ENCODE measurements around the gene SMAD2. TPM values are rescaled to one million over a fixed set of nuclear protein-coding genes. Genes with fewer than 3 reads are reported as not detected.

Gene SMAD2
- total RNA-seq, 1 donor from 2014 or later = 104 TPM

- DNase-seq (ENCODE audit: low spot score) = no peak
Observed at GRCh38 chr18:47903809-47904208, 26.6 kb downstream of the SMAD2 start.

GRCh38 chr18:47901624-47902362 is 28.7 kb downstream of the SMAD2 start:
- intact Hi-C loops (cut with DNase I) = no loop called here
- DNase-seq (ENCODE audit: low spot score) = no peak

More at GRCh38 chr18:47903809-47904208, 26.6 kb downstream of the SMAD2 start:
- intact Hi-C loops (cut with DNase I) = no loop called here

GRCh38 chr18:47899107-47899840 is 31.2 kb downstream of the SMAD2 start:
- intact Hi-C loops (cut with DNase I) = no loop called here
- no peak for DNase-seq (ENCODE audit: low spot score)

DNA sequence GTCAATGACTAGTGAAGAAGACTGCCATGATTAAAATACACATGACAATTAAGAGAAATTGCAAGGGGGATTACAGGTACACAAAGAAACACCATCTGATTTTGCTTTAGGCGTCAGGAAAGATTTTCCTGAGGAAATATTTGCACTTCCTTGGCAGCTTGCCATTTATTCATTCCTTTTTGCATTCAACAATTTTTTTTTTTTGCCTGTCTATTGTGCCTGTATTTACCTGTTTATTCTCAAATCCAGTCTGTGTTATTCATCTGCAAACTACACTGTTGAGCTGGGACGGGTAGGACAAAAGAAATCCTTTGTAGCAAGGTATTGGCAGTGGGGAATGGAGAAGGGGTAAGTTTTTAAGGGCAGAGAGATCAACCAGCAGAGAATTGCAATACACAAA is 31.8 kb downstream of the SMAD2 start:
- intact Hi-C loops (cut with DNase I) = no loop called here
- DNase-seq (ENCODE audit: low spot score) = no peak

- DNase-seq (ENCODE audit: low spot score) = no peak
- intact Hi-C loops (cut with DNase I) = no loop called here
Observed at GRCh38 chr18:47898055-47898454, 32.4 kb downstream of the SMAD2 start.

GRCh38 chr18:47895565-47896250 is 34.8 kb downstream of the SMAD2 start:
- no peak for DNase-seq (ENCODE audit: low spot score)
- intact Hi-C loops (cut with DNase I) = no loop called here

- no peak for DNase-seq (ENCODE audit: low spot score)
- intact Hi-C loops (cut with DNase I) = no loop called here
Observed at GRCh38 chr18:47893939-47894699, 36.3 kb downstream of the SMAD2 start.

- DNase-seq (ENCODE audit: low spot score) = no peak
- intact Hi-C loops (cut with DNase I) = no loop called here
Observed at GRCh38 chr18:47893047-47893446, 37.4 kb downstream of the SMAD2 start.

DNA sequence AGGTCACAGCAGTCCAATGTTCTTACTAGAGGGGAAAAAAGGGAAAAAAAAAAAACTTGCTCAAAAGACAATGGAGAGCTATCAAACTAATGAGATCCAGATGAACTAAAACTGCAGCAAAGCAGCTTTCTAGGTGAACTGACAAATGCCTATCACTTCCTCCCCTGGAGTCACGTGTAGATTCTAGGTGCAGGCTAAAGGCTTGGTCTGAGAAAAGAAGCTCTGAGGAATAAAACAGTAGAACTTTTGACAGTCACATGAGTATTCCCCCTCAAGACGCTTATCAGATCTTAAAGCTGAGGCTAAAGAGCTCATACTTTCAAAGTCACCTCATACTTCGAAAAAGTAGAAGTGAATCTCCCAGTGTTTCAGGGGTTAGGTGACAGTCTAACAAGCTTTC is 42.3 kb downstream of the SMAD2 start:
- intact Hi-C loops (cut with DNase I) = no loop called here
- no peak for DNase-seq (ENCODE audit: low spot score)

DNA sequence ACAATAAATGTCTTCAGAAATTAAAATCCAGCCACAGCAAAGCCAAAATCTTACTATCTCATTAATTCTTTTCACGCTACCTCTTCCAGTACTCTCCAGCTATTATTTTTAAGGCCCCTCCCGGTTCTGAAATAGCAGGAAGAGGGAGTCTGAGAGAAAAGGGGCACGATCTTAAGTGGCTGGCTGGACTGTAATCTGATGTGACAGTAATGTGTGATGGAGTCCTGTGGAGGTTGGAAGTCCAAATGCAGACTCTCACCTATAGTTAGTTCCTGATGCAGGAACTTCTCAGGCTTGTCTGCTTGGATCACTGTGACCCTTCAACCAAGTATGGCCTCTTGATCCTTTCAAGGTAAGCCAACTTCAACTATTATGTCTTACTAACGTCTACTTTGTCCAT is 43.2 kb downstream of the SMAD2 start:
- intact Hi-C loops (cut with DNase I) = no loop called here

GRCh38 chr18:47883771-47884413 is 46.6 kb downstream of the SMAD2 start:
- DNase-seq (ENCODE audit: low spot score) = no peak
- intact Hi-C loops (cut with DNase I) = no loop called here

More for the DNA sequence above, 43.2 kb downstream of the SMAD2 start:
- no peak for DNase-seq (ENCODE audit: low spot score)

GRCh38 chr18:47882641-47883040 is 47.8 kb downstream of the SMAD2 start:
- intact Hi-C loops (cut with DNase I) = no loop called here
- DNase-seq (ENCODE audit: low spot score) = no peak

DNA sequence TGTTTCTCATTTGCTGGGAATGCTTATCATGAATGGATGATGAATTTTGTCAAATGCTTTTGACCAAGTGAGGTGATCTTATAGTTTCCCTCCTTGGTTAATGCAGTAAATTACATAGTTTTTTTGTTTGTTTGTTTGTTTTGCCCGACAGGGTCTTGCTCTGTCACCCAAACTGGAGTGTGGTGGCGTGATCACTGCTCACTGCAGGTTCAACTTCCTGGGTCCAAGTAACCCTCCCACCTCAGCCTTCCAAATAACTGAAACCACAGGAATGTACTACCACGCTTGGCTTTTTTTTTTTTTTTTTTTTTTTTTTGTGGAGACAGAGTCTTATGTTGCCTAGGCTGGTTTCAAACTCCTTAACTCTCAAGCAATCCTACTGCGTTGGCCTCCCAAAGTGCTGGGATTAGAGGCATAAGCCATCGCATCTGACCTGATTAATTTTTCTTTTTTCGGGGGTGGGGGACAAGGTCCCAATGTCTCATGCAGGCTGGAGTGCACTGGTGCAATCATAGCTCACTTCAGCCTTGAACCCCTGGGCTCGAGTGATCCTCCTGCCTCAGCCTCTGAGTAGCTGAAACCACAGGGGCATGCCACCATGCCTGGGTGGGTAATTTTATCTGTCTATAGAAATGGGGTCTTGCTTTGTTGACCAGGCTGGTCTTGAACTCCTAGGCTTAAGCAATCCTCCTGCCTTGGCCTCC is 48.6 kb downstream of the SMAD2 start:
- no peak for DNase-seq (ENCODE audit: low spot score)
- intact Hi-C loops (cut with DNase I) = no loop called here

DNA sequence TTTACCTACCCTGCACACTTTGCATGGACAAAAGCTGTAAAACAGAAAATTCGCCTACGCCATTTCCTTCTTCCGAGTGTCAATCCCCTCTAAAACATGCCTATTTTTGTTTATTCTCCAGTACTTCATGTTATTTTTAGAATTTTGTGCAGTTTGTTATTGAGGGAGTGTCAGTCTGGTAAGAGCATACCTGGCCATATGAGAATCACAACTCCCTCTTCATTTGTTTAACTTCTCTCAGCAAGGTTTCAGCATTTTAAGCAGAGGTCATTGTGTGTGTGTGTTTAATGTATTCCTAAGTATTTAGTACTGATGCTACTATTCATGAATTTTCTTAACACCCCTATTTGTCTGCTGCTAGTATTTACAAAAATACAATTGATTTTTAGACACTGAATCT is 49.4 kb downstream of the SMAD2 start:
- intact Hi-C loops (cut with DNase I) = no loop called here
- DNase-seq (ENCODE audit: low spot score) = no peak

GRCh38 chr18:47877892-47878291 is 52.6 kb downstream of the SMAD2 start:
- DNase-seq (ENCODE audit: low spot score) = no peak
- intact Hi-C loops (cut with DNase I) = no loop called here

DNA sequence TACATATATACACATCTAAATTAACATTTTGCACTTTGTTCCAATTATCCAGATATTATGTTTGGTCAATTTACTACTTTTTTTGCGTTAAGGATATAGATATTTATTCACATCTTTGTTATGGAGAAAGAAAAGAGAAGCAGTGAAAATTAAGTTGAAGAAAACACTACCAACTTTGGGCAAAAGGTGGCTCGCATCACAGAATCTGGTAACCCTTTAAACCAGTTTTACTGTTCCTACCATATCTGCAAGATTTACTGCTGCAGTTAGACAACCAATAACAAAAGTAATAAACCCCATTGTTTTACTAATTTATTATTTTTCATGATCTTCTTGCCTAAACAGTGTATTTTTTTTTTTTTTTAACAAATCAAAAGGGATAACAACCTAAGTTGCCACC is 53.6 kb downstream of the SMAD2 start:
- intact Hi-C loops (cut with DNase I) = no loop called here
- no peak for DNase-seq (ENCODE audit: low spot score)

GRCh38 chr18:47873625-47874024 is 56.8 kb downstream of the SMAD2 start:
- no peak for DNase-seq (ENCODE audit: low spot score)
- intact Hi-C loops (cut with DNase I) = no loop called here

GRCh38 chr18:47872426-47872825 is 58.0 kb downstream of the SMAD2 start:
- DNase-seq (ENCODE audit: low spot score) = no peak
- intact Hi-C loops (cut with DNase I) = no loop called here

- intact Hi-C loops (cut with DNase I) = no loop called here
- DNase-seq (ENCODE audit: low spot score) = no peak
Observed at GRCh38 chr18:47871288-47871687, 59.2 kb downstream of the SMAD2 start.

Measured in cardiac septum (tissue), 1 donor.